IPS-NIHi11 (cell line): ENCODE data around the gene PSME3IP1.
"Not testable (repeated sequence)": the region's sequence is repeated elsewhere in the genome, so short reads cannot be mapped to it uniquely, and the experiment has no call there.

ENCODE experiments used
- DNase-seq: peaks from one replicate; pipeline ENCODE4 v3.0.0; 2012; ENCODE audit warnings: mixed read lengths, low spot score

Gene PSME3IP1

DNA sequence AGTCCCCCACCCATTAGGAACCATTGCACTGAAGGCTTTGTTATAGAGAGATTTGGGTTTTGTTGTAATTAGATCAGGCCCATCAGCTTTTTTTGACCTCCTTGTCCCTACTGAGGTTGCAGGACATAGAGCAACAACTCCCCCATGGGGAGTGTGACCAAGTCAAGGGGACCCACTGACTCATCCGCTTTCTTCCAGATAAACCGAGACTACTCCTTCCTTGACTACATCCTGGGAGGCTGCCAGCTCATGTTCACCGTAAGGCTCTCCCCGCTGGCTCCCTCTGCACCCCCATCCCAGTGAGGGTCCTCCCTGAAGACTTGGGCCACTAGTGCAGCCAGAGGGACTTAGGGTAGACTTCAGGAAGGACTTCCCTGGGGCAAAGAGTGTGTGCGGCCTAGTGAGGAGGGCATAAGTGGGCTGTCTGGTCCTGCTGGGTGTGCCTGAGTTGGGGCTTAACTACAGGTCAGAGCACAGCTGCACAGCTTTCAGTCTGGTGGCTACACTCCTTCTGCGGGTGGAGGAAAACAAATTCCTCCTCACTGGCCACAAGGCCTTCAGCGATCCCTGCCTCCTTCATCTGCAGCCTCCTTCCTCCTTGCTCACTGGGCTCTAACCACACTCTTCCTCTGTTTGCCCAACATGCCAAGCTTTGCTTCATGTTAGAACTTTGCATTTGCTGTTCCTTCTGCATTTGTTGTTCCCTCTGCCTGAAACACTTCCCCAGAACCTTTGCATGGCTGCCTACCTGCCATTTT is 62.4 kb downstream of the PSME3IP1 start:
- DNase-seq = no peak

DNA sequence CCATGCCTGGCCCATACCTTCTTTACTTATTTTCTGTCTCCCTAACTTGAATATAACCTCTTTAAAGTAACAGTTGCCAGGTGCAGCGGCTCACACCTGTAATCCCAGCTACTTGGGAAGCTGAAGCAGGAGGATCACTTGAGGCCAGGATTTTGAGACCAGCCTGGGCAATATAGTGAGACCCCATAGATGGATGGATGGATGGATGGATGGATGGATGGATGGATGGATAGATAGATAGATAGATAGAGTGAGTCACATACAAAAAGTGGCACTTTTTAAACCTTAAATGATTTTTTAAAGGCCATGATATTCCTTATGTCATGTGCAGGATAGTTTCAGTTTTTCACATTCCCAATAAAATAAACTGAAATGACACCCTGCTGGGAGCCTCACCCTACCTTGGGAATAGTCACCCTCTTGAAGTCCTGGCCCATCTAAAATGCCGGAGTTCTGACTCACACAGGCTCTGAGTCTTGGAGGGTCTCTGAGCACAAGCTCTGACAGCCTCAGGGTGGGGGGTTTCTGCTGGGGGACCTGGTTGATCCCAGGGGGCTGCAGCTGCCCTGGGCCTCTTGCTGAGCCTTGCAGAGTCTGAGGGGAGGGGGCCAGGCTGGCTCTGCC is 67.3 kb downstream of the PSME3IP1 start:
- no peak for DNase-seq

DNA sequence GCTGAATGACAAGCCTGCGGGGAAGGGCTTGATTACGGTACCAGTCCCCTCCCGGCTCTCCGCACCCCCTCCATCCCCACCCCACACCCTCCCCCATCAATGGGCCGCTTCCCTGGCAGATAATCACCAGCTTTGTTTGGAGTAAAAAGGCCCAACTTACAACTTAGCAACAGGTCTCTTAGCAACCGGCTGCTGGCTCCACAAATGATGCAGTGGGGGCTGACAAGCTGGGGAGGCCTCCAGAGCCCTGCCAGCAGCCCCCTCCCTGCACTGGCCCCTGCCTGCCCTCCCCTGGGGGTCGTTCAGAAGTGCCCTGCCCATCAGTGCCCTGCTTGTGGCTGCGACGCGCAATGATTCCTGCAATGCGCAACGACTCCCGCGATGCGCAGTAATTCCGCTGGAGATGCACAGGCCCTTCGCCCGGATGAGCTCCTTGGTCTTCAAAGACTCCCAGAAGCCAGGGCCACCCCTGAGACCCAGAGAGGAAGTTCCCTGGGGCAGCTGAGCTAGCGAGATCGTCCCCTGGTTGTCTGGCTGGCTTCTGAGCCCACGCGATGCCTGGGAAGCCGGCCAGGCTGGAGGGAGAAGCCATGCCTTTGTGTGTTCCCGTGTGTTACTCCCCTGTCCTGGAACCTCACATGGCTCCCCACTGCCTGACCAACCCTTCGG is 70.2 kb downstream of the PSME3IP1 start:
- peak; percentile 56 for DNase-seq

DNA sequence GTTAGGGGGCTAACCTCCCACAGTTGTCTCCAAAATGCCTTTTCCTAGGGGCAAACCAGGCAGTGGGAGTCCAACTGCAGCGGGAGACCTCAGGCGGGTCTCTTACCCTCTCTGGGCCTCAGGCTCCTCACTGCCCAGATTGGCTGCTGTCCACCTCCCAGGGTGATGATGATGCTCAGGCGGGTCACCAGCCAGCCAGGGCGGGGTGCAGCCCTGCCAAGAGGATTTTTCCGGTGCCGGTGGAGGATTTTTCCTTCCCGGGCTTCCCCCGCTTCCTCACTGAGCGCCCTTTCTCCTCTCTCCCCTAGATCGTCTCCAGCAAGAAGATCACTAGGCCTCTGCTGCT is 70.7 kb downstream of the PSME3IP1 start:
- DNase-seq = no peak

DNA sequence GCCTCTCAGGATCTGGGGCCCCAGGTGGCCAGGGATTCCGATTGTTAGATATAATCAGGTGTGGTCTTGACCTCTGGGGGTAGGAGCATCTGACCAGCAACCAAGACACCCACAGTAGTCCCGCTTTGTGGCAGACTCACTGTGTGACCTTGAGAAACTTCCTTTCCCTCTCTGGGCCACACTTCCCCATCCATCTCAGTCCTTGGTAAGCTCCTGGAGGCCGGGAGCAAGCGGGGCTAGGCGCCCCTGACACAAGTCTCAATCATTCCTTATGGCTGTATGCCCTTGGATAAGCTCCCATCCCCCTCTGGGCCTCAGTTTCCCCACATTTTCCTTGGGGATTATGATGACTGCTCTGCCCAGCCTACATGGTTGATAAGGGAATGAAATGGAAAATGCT is 72.2 kb downstream of the PSME3IP1 start:
- DNase-seq = no peak

DNA sequence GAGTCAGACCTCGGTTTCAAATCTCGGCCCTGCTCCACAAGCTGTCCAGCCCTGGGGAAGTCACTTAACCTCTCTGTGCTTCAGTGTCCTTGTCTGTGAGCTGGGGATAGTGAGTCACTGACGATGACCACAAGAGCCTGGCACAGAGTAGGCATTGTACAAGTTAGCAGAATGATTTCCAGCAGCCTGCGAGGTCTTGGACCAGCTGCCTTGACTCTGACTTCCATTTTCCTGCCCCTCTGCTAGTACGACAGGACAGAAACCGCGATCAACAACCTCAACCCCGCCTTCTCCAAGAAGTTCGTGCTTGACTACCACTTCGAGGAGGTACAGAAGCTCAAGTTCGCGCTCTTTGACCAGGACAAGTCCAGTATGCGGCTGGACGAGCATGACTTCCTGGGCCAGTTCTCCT is 72.8 kb downstream of the PSME3IP1 start:
- no peak for DNase-seq

DNA sequence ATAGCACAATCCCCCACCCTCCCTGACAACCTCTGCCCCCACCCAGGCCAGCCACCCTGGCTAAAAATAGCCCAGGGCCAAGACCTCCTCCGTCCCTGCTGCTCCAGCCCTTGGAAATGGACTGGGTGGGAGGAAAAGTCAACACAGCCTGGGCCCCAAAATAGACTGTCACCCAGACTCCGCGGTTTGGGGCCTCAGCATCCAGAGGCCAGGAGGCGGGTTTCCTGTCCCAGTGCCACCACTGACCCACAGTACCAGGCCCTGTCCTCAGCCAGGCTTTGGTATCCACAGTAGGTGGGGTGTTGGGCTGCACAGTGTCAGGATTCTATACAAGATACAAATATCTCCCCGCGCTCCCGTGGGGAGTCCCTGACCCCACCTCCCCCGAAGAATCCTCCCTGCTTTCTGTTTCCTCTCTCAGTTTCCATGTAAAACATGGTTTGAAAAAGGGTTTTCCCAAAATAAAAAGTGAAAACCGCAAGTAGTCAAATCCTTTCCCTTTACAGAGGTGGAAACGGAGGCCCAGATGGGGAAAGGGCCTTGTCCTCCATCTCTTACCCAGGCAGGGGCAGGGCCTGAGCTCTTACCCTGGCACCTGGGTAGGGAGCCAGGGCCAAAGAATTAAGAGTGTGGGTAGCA is 73.3 kb downstream of the PSME3IP1 start:
- DNase-seq = no peak

DNA sequence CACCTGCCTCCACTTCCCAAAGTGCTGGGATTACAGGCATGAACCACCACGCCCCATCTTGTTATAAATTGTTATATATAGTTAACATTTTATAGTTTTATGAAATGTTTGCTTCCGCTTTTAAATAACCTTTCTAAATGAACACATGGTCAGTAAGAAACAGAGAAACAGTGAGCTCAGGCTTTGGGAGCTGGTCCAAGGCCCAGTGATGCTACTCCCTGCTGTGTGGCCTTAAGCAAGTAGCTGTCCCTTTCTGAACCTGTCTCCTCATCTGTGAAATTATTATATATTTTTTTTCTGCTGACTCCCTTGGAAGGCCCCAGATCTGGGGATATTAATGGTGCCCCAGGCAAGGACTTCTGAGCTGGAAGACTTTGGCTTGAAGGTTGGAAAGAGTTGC is 74.4 kb downstream of the PSME3IP1 start:
- DNase-seq = no peak

DNA sequence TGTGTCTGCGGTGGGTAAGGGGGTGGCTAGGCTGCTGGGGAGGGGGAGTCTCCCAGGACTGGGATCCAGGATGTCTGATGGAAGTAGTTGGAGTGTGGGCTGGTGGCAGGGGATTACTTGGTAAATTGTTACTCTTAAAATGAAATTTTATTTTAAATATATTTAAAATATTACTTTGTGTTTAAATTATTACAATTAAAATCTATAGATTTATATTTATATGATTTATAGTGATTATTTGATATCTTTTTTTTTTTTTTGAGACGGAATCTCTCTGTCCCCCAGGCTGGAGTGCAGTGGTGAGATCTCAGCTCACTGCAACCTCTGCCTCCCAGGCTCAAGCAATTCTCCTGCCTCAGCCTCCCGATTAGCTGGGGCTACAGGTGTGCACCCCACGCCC is 74.9 kb downstream of the PSME3IP1 start:
- no peak for DNase-seq

DNA sequence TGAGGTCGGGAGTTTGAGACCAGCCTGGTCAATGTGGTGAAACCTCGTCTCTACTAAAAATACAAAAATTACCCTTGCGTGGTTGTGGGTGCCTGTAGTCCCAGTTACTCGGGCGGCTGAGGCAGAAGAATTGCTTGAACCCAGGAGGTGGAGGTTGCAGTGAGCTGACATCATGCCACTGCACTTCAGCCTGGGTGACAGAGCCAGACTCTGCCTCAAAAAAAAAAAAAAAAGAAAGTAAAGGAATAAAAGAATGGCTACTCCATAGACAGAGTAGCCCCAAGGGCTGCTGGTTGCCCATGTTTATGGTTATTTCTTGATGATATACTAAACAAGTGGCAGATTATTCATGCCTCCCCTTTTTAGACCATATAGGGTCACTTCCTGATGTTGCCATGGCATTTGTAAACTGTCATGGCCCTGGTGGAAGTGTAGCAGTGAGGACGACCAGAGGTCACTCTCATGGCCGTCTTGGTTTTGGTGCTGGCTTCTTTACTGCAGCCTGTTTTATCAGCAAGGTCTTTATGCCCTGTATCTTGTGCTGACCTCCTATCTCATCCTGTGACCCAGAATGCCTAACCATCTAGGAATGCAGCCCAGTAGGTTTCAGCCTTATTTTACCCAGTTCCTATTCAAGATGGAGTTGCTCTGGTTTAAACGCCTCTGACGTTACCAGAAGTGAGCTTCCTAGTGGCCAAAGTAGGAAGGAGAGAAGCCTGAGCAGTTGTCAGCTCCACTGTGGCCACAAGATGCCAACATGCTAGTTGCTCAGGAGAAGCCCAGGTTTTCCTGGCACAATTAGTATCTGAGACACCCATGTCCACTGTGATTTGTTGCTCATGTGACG is 76.4 kb downstream of the PSME3IP1 start:
- not testable (repeated sequence) for DNase-seq

DNA sequence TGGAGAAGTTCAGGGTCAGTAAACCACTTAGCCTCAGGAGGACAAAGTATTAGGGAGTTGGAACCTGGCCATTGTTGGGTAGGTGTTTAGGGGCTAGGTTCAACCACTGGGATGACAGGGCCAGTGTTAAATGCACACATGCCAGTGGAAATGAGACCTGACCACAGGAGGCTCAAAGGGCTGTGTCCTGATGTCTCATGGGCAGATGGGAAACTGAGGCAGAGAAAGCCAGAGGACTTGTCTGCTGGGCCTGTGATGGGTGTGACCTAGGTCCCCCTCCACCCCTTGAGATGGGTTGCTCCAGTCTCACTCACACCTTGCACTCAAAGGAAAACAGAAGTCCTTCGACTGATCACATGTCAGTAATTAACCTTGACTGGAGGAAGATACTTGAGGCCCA is 77.4 kb downstream of the PSME3IP1 start:
- no peak for DNase-seq

DNA sequence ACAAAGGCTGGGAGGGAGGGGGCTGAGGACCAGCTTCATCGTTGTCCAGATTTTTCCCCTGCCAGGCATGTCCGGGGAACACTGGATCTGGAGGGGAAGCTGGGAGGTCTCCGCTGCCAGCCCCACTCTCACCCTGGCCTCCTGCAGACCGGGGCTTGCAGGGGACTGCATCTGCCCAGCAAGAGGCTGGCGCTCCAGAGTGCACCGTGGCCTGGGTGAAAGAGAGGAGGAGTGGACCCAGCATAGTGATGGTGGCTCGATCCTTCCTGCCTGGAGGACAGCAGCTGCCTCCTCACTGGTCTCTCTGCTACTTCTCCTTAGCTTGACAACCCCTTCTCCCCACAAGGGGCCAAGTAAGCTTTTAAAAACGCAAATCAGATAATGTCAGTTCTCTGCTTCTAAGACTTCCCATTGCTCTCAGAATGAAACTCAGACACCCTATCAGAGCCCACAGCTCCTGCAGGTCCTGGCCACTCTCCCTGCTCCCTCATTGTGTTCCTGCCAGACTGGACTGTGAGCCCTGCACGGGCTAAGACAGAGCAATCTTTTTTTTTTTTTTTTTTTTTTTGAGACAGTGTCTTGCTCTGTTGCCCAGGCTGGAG is 78.4 kb downstream of the PSME3IP1 start:
- no peak for DNase-seq

DNA sequence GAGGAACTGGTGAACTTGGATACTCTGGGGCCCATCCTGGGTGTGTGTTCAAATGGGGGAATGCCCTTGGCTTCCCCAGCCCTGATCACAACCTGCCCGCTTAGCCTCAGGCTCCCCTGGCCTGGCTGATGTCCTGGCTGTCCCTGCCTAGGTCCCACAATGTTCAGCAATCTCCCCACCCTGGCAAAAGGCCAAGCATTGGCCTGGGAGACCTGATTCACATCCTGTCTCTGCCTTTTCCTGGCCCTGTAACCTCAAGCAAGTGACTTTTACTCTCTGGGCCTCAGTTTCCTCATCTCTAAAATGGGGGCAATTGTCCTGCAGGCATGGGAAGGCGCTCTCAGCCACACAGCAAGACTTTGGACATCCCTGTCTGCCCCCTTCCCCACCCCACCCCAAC is 79.1 kb downstream of the PSME3IP1 start:
- DNase-seq = no peak

DNA sequence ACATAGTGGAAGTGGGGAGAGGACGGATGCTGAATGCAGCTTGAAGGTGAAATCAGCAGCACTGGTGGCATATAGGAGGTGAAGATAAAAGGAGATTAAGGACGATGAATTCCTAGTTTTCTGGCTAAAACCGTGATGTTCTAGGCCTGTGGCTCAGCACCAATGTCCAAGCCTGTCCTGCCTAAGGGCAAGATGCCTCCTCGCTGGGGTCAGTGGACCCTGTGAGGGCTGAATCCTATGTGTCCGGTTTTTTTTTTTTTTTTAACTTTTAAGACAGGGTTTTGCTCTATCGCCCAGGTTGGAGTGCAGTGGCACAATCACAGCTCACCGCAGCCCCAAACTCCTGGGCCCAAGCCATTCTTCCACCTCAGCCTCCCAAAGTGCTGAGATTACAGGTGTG is 80.7 kb downstream of the PSME3IP1 start:
- no peak for DNase-seq

DNA sequence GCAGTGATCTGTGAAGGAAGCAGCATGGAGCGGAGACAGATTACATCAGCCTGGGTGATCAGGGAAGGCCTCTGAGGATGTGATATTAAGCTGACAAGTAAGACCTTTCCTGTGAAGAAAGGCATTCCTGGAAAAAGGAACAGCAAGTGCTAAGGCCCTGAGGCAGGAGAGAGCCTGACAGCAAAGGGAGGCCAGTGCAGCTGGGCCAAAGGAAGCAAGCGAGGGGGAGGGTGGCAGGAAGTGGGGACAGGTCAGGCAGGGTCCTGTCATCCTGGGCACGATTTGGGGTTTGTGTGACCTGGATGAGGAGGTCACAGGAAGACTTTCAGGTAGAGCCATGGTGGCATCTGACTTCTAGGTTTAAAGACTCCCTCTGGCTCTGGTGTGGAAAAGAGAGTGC is 81.1 kb downstream of the PSME3IP1 start:
- no peak for DNase-seq

DNA sequence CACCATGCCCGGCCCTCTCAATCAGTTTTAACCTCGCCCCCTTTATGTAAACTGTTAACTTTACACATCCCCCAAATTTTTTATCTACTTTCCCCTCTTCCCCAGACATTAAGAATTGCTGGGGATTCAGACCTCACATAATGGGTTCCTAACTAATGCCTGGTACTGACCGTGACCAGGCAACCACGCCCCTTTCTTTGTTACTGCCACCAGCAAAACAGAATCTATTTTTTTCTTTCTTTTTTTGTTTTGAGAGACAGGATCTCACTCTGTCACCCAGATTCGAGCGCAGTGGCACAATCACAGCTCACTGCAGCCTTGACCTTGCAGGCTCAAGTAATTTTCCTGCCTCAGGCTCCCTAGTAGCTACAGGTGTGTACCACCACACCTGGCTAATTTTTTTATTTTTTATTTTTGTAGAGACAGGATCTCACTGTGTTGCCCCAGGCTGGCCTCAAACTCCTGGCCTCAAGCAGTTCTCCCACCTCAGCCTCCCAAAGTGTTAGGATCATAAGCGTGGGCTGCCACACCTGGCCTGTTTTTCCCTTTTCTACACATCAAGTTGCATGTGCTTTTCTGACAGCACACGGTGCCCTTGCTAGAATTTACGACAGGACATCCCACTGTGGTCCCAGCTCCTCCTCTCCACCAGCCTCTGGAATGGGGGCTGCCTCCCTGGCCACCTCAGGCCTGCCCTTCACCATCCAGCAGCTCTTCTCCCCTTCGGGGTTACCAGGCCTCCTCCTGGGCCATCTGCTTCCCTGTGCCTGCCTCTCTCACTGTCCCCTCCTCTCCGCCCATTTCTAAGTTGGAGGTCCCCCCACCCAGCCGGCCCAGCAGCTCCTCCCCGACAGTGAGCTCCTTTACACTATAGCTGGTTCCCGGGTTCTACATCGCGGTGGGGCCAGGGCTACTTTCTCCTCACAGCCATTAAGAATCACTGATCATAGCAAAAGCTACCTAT is 82.7 kb downstream of the PSME3IP1 start:
- no peak for DNase-seq
